ENCODE data around the gene PELI2. TPM values are rescaled to one million over a fixed set of nuclear protein-coding genes. Genes with fewer than 3 reads are reported as not detected.

PELI2 gene
- total RNA-seq, 1 experiment from 2014 or later = 10.0 TPM

GRCh38 chr14:56324454-56324853 is 206.2 kb downstream of the PELI2 start:
- Histone ChIP-seq H3K79me2 (ENCODE audit: low read depth) (no peaks in the 10 kb centered on the region), H3K36me3 (ENCODE audit: low read depth) (no peaks in the 10 kb centered on the region), H3K4me1 (replicated peaks; ENCODE audit: insufficient read depth) (no peaks in the 10 kb centered on the region), H3K4me2 (no peak overlapping the region), H3K4me3 (no peak overlapping the region), H4K20me1 (ENCODE audit: insufficient read depth) (no peaks in the 10 kb centered on the region), H3K9me3 (ENCODE audit: insufficient read depth, low read depth) (no peaks in the 10 kb centered on the region), H3K27ac (no peak overlapping the region), H3K27me3 (ENCODE audit: insufficient read depth, low read depth) (no peaks in the 10 kb centered on the region), H3F3A (ENCODE audit: insufficient read depth, low read depth) (no peaks in the 10 kb centered on the region), H2AFZ (no peak overlapping the region), H3K9me2 (ENCODE audit: insufficient read depth) (peaks cover 7% of the 10 kb centered on the region; the same call in 1 of the 2 replicates)
- ChIA-PET CTCF (no interaction called here), POLR2A (ENCODE audit: unreplicated experiment) (no interaction called here)
- intact Hi-C loops (cut with micrococcal nuclease; ENCODE audit: unreplicated experiment) = no loop called here
- no peak for DNase-seq
- TF ChIP-seq, protein P1, sequence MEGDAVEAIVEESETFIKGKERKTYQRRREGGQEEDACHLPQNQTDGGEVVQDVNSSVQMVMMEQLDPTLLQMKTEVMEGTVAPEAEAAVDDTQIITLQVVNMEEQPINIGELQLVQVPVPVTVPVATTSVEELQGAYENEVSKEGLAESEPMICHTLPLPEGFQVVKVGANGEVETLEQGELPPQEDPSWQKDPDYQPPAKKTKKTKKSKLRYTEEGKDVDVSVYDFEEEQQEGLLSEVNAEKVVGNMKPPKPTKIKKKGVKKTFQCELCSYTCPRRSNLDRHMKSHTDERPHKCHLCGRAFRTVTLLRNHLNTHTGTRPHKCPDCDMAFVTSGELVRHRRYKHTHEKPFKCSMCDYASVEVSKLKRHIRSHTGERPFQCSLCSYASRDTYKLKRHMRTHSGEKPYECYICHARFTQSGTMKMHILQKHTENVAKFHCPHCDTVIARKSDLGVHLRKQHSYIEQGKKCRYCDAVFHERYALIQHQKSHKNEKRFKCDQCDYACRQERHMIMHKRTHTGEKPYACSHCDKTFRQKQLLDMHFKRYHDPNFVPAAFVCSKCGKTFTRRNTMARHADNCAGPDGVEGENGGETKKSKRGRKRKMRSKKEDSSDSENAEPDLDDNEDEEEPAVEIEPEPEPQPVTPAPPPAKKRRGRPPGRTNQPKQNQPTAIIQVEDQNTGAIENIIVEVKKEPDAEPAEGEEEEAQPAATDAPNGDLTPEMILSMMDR (conservative IDR thresholded peaks at IDR 0.05) = no peak
- TF ChIP-seq EZH2 (IDR thresholded peaks at IDR 0.05; ENCODE audit: low read depth) = no peak
- BruUV-seq (replicated peaks) = no TSS peak

DNA sequence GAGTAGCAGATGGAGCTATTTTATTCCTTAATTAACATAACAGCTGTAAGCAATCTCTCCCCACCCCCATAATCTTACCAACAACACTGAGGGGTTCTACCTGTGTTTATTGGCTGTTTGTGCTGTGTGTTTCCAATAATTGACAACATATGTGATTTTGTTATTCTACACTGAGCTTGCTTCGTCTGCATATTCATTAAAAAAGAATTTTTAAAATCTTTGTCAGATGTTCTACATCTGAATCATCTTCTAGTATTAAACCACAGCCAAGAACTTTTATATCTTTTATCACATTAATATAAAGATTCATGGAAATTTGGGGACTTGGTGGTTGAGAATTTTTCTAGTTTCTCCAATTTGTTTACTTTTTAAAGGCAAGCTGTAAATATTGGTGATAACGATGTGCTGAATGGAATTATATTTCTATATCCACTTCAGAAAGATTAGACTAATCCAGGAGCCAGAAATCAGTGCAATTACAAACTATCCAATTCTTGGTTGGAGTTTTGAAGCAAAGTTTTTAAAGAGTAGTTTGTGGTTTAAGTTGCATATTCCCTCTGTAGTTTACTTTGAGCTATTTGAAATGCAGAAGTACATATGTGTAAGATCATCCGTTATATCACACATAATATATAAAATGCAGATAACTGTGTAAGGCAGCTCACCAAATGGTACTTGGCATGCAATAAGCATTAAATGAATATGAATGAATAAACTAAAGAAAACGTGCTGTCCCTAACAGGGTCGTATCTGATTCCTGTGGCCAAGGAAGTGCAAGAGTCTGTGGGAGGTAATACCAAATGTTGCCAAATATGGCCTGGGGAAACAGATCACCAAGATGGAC is 206.9 kb downstream of the PELI2 start:
- CTCF ChIA-PET = no interaction called here
- H3K27ac ChIP-seq = no peak overlapping the region
- H4K20me1 ChIP-seq (ENCODE audit: insufficient read depth) = no peaks in the 10 kb centered on the region
- H3K79me2 ChIP-seq (ENCODE audit: low read depth) = no peaks in the 10 kb centered on the region
- no peaks in the 10 kb centered on the region for H3K36me3 ChIP-seq (ENCODE audit: low read depth)
- no peaks in the 10 kb centered on the region for H3K4me1 ChIP-seq (replicated peaks; ENCODE audit: insufficient read depth)
- no peaks in the 10 kb centered on the region for H3K27me3 ChIP-seq (ENCODE audit: insufficient read depth, low read depth)
- intact Hi-C loops (cut with micrococcal nuclease; ENCODE audit: unreplicated experiment) = no loop called here
- no peak for DNase-seq
- POLR2A ChIA-PET (ENCODE audit: unreplicated experiment) = no interaction called here
- TF ChIP-seq, protein P1 (conservative IDR thresholded peaks at IDR 0.05) = no peak
- no peak for TF ChIP-seq EZH2 (IDR thresholded peaks at IDR 0.05; ENCODE audit: low read depth)
- no TSS peak for BruUV-seq (replicated peaks)
- no peaks in the 10 kb centered on the region for H3K9me3 ChIP-seq (ENCODE audit: insufficient read depth, low read depth)
- no peak overlapping the region for H3K4me2 ChIP-seq
- H3K4me3 ChIP-seq = no peak overlapping the region
- H3K9me2 ChIP-seq (ENCODE audit: insufficient read depth) = peaks cover 7% of the 10 kb centered on the region; the same call in 1 of the 2 replicates
- no peak overlapping the region for H2AFZ ChIP-seq
- H3F3A ChIP-seq (ENCODE audit: insufficient read depth, low read depth) = no peaks in the 10 kb centered on the region

DNA sequence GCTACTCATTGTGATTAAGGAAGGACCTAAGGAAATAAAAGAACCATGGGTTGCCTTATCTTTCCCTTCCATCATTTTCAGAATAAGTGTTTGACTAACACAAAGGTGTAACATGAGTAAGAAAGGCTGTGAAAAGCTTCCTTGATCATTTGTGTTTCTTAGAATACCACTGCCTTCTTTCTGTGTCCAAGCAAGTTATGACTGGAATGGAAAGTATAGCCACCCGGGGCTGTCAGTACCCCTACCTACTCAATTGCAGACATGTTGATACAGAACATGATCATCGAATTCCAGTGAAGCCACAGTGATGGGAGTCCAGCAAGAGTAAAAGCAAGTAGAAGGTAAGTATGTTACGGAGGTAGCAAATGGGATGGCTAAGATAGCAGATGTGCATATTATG is 209.8 kb downstream of the PELI2 start:
- Histone ChIP-seq H4K20me1 (ENCODE audit: insufficient read depth) (no peaks in the 10 kb centered on the region), H2AFZ (no peak overlapping the region), H3K4me1 (replicated peaks; ENCODE audit: insufficient read depth) (0 out of 2 replicates have a peak, but pooled peaks cover under 1% of the 10 kb centered on the region), H3F3A (ENCODE audit: insufficient read depth, low read depth) (no peaks in the 10 kb centered on the region), H3K27ac (no peak overlapping the region), H3K4me3 (no peak overlapping the region), H3K9me2 (ENCODE audit: insufficient read depth) (peaks cover 7% of the 10 kb centered on the region; the same call in 1 of the 2 replicates), H3K27me3 (ENCODE audit: insufficient read depth, low read depth) (no peaks in the 10 kb centered on the region), H3K9me3 (ENCODE audit: insufficient read depth, low read depth) (no peaks in the 10 kb centered on the region), H3K79me2 (ENCODE audit: low read depth) (no peaks in the 10 kb centered on the region), H3K4me2 (no peak overlapping the region), H3K36me3 (ENCODE audit: low read depth) (no peaks in the 10 kb centered on the region)
- CTCF ChIA-PET = no interaction called here
- TF ChIP-seq, protein P1 (conservative IDR thresholded peaks at IDR 0.05) = no peak
- TF ChIP-seq EZH2 (IDR thresholded peaks at IDR 0.05; ENCODE audit: low read depth) = no peak
- POLR2A ChIA-PET (ENCODE audit: unreplicated experiment) = no interaction called here
- intact Hi-C loops (cut with micrococcal nuclease; ENCODE audit: unreplicated experiment) = no loop called here
- no peak for DNase-seq
- BruUV-seq (replicated peaks) = no TSS peak

Measured in PC-9 (cell line).